Neutrophil (primary cell): ENCODE measurements around the gene TRA2B.
"Not testable (repeated sequence)": the region's sequence is repeated elsewhere in the genome, so short reads cannot be mapped to it uniquely, and the experiment has no call there.

Experiments
- H3K27ac ChIP-seq: fragments of 200-600 bp; sonication (generic); 2 replicates; pipeline ENCODE4 v1.5.1; 2016; ENCODE audit warnings: mild to moderate bottlenecking, moderate library complexity
- H3K27me3 ChIP-seq: fragments of 200-600 bp; sonication (generic); 2 replicates; pipeline ENCODE4 v1.6.0; 2016; ENCODE audit warnings: mild to moderate bottlenecking
- H3K36me3 ChIP-seq: fragments of 200-600 bp; sonication (generic); 2 replicates; pipeline ENCODE4 v1.5.1; 2017
- H3K4me1 ChIP-seq, 2 experiments: fragments of 200-600 bp in 1 of 2; sonication (generic) in 1 of 2; 1 replicate in 1 of 2; 2 replicates in 1 of 2; pipeline versions ENCODE4 v1.5.1 to v1.6.1; 2013 to 2016; ENCODE audit warnings: low read depth in 1 of 2, low read length in 1 of 2, mild to moderate bottlenecking in 1 of 2, moderate library complexity in 1 of 2; ENCODE audit not compliant: control insufficient read depth in 1 of 2, insufficient read depth in 1 of 2
- H3K4me3 ChIP-seq, 2 experiments: fragments of 200-600 bp in 1 of 2; sonication (generic) in 1 of 2; 1 replicate in 1 of 2; 2 replicates in 1 of 2; pipeline ENCODE4 v1.5.1; 2013 to 2016; ENCODE audit warnings: low read depth in 1 of 2, low read length in 1 of 2, mild to moderate bottlenecking in 1 of 2, moderate library complexity in 1 of 2
- H3K9me3 ChIP-seq: fragments of 200-600 bp; sonication (generic); 2 replicates; pipeline ENCODE4 v1.5.1; 2016
- CTCF ChIP-seq: fragments of 200-600 bp; sonication (generic); IDR thresholded peaks from 2 replicates; pipeline ENCODE4 v1.5.1; 2016; ENCODE audit warnings: antibody characterized with exemption

Gene TRA2B

GRCh38 chr3:185916042-185916833 lies 21.6 kb downstream of the TRA2B start:
- Histone ChIP-seq H3K36me3 (peaks cover 94% of the 10 kb centered on the region), H3K27ac (no peak overlapping the region), H3K9me3 (no peaks in the 10 kb centered on the region), H3K27me3 (no peaks in the 10 kb centered on the region), H3K4me1 (no peaks in the 10 kb centered on the region), H3K4me3 (no peak overlapping the region)
- no peak for TF ChIP-seq CTCF

GRCh38 chr3:185915642-185916041 lies 22.2 kb downstream of the TRA2B start:
- no peak overlapping the region for H3K27ac ChIP-seq
- no peak for TF ChIP-seq CTCF
- H3K9me3 ChIP-seq: no peaks in the 10 kb centered on the region
- H3K27me3 ChIP-seq: no peaks in the 10 kb centered on the region
- H3K4me1 ChIP-seq: no peaks in the 10 kb centered on the region
- H3K36me3 ChIP-seq: peaks cover 88% of the 10 kb centered on the region
- no peak overlapping the region for H3K4me3 ChIP-seq

- Histone ChIP-seq H3K36me3 (peaks cover 82% of the 10 kb centered on the region), H3K27ac (no peak overlapping the region)
Observed at GRCh38 chr3:185914911-185915629, 22.7 kb downstream of the TRA2B start.

GRCh38 chr3:185912929-185913901 lies 24.6 kb downstream of the TRA2B start:
- Histone ChIP-seq H3K9me3 (no peaks in the 10 kb centered on the region), H3K4me3 (no peak overlapping the region), H3K4me1 (no peaks in the 10 kb centered on the region), H3K27me3 (no peaks in the 10 kb centered on the region), H3K27ac (peak overlapping the region; percentile 3), H3K36me3 (peaks cover 63% of the 10 kb centered on the region)
- no peak for TF ChIP-seq CTCF

More at GRCh38 chr3:185914911-185915629, 22.7 kb downstream of the TRA2B start:
- TF ChIP-seq CTCF: no peak
- H3K27me3 ChIP-seq: no peaks in the 10 kb centered on the region
- H3K9me3 ChIP-seq: no peaks in the 10 kb centered on the region
- H3K4me3 ChIP-seq: no peak overlapping the region
- H3K4me1 ChIP-seq: no peaks in the 10 kb centered on the region

- no peak overlapping the region for H3K4me3 ChIP-seq
- H3K27me3 ChIP-seq: no peaks in the 10 kb centered on the region
- no peaks in the 10 kb centered on the region for H3K4me1 ChIP-seq
- no peak overlapping the region for H3K27ac ChIP-seq
- no peaks in the 10 kb centered on the region for H3K9me3 ChIP-seq
- TF ChIP-seq CTCF: no peak
- H3K36me3 ChIP-seq: peaks cover 56% of the 10 kb centered on the region
Observed at GRCh38 chr3:185912512-185912911, 25.3 kb downstream of the TRA2B start.

GRCh38 chr3:185911076-185911448 lies 26.8 kb downstream of the TRA2B start:
- H3K4me1 ChIP-seq, H3K4me3 ChIP-seq, H3K27me3 ChIP-seq, H3K9me3 ChIP-seq, H3K27ac ChIP-seq: not testable (repeated sequence)
- peaks cover 42% of the 10 kb centered on the region for H3K36me3 ChIP-seq

GRCh38 chr3:185910322-185911075 lies 27.3 kb downstream of the TRA2B start:
- H3K27ac ChIP-seq, H3K4me3 ChIP-seq, H3K4me1 ChIP-seq, H3K27me3 ChIP-seq, H3K9me3 ChIP-seq: not testable (repeated sequence)
- H3K36me3 ChIP-seq: peaks cover 36% of the 10 kb centered on the region
